HepG2 (cell line): ENCODE results near the gene SASH1. TPM values are rescaled to one million over a fixed set of nuclear protein-coding genes. Genes with fewer than 3 reads are reported as not detected.

ENCODE experiments used
- ATAC-seq: fragments of 200-7000 bp; cut with Tn5 transposase; 3 replicates; pipeline ENCODE4 v1.9.1; 2020; ENCODE audit warnings: mild to moderate bottlenecking, moderate library complexity
- BruUV-seq: library from RNA; stranded (reverse); fragments of 400-500 nt; replicated peaks from 2 replicates; lab custom pipeline; 2021; lab: Mats Ljungman, UMichigan
- CTCF ChIA-PET: fragments of 300-600 bp; formaldehyde crosslinking; extraction: SDS; loops from one replicate; lab custom pipeline; 2021; ENCODE audit warnings: low total read pairs, inconsistent platforms, low intra/inter-chr PET ratio; lab: Yijun Ruan, JAX
- POLR2A ChIA-PET: fragments of 350-600 bp; sonication (Branson Sonifier 250); formaldehyde crosslinking; loops from one replicate; lab custom pipeline; 2020; ENCODE audit warnings: antibody characterized with exemption, inconsistent platforms; lab: Yijun Ruan, JAX
- DNase-seq: peaks from one replicate; pipeline ENCODE4 v3.0.0-alpha.2; 2015; ENCODE audit warnings: low spot score
- FAIRE-seq: peaks from 3 replicates; lab custom pipeline; 2011; peaks lifted over from hg19 to GRCh38; lab: Jason Lieb, UNC
- H2AFZ ChIP-seq: one replicate; pipeline ENCODE4 v1.6.1; 2011; ENCODE audit warnings: low read length, inconsistent platforms
- H3K27ac ChIP-seq: fragments of 300-600 bp; 3 replicates; pipeline ENCODE4 v1.8.0; 2011; ENCODE audit warnings: mixed run types, mild to moderate bottlenecking, mixed read lengths, low read length, inconsistent platforms; ENCODE audit not compliant: insufficient read depth; ENCODE audit errors: extremely low read length
- H3K27me3 ChIP-seq, 2 experiments: fragments of 200-600 bp in 1 of 2; 2 replicates in 1 of 2; 3 replicates in 1 of 2; pipeline versions ENCODE4 v1.6.0 to v1.8.0; 2011; ENCODE audit warnings: low read length in 2 of 2, mild to moderate bottlenecking in 2 of 2, moderate library complexity in 2 of 2, inconsistent platforms in 1 of 2; ENCODE audit not compliant: insufficient read depth in 2 of 2, control insufficient read depth in 1 of 2
- H3K36me3 ChIP-seq, 2 experiments: fragments of 200-600 bp in 1 of 2; replicated peaks in 1 of 2; 2 replicates in 1 of 2; 3 replicates in 1 of 2; pipeline versions ENCODE4 v1.5.1 to v1.8.0; 2011; ENCODE audit warnings: low read length in 2 of 2, inconsistent platforms in 1 of 2; ENCODE audit not compliant: insufficient read depth in 2 of 2, control insufficient read depth in 1 of 2
- H3K4me1 ChIP-seq: 2 replicates; pipeline ENCODE4 v1.5.1; 2012; ENCODE audit warnings: low read length, inconsistent platforms; ENCODE audit not compliant: insufficient read depth
- H3K4me2 ChIP-seq: 2 replicates; pipeline ENCODE4 v1.6.0; 2011; ENCODE audit warnings: low read depth, low read length, inconsistent platforms
- H3K4me3 ChIP-seq, 3 experiments: fragments of 200-600 bp in 1 of 3; sonication (generic), shearing (Covaris generic) in 1 of 3; replicated peaks in 1 of 3; 2 replicates each; pipeline ENCODE4 v1.5.1; 2011 to 2016; ENCODE audit warnings: low read length in 3 of 3, inconsistent platforms in 2 of 3, low read depth in 2 of 3, mild to moderate bottlenecking in 2 of 3, control low read depth in 1 of 3, mixed read lengths in 1 of 3; ENCODE audit not compliant: insufficient read depth in 1 of 3
- H3K79me2 ChIP-seq: one replicate; pipeline ENCODE4 v1.6.1; 2011; ENCODE audit warnings: low read length, inconsistent platforms; ENCODE audit not compliant: insufficient read depth
- H3K9ac ChIP-seq: 2 replicates; pipeline ENCODE4 v1.6.0; 2011; ENCODE audit warnings: mild to moderate bottlenecking, low read depth, low read length, inconsistent platforms; ENCODE audit not compliant: insufficient read depth
- H3K9me3 ChIP-seq: 2 replicates; pipeline ENCODE4 v1.5.1; 2012; ENCODE audit warnings: mild to moderate bottlenecking, low read length
- H4K20me1 ChIP-seq: 2 replicates; pipeline ENCODE4 v1.6.0; 2011; ENCODE audit warnings: inconsistent platforms, mild to moderate bottlenecking, low read length, moderate library complexity; ENCODE audit not compliant: insufficient read depth
- ATF7 ChIP-seq, 2 experiments: fragments of 450-650 bp in 1 of 2; sonication (generic) in 1 of 2; formaldehyde crosslinking in 1 of 2; IDR thresholded peaks; 2 replicates each; pipeline versions ENCODE4 v1.4.0 to v1.6.1; 2016 to 2020; ENCODE audit warnings: antibody characterized with exemption in 1 of 2, mild to moderate bottlenecking in 1 of 2, missing genetic modification reagents in 1 of 2
- CEBPB ChIP-seq: IDR thresholded peaks from 2 replicates; pipeline ENCODE4 v1.6.1; 2011; ENCODE audit warnings: low read depth, low read length, improper control_type of control experiment, borderline replicate concordance
- DR1 ChIP-seq: sonication (generic); formaldehyde crosslinking; IDR thresholded peaks from 2 replicates; pipeline ENCODE4 v1.8.0; 2021; ENCODE audit warnings: mild to moderate bottlenecking, missing genetic modification reagents, inconsistent platforms
- HCFC1 ChIP-seq: fragments of 150-350 bp; IDR thresholded peaks from 2 replicates; pipeline ENCODE4 v1.6.1; 2014; ENCODE audit warnings: low read depth, low read length
- KLF9 ChIP-seq: IDR thresholded peaks from 2 replicates; pipeline ENCODE4 v1.6.1; 2016; ENCODE audit warnings: low read depth
- ZNF383 ChIP-seq: sonication (generic); formaldehyde crosslinking; IDR thresholded peaks from 2 replicates; pipeline ENCODE4 v1.4.0; 2020; ENCODE audit warnings: missing genetic modification reagents, mild to moderate bottlenecking, borderline replicate concordance
- WGBS: methylation state at CpG from one replicate; pipeline ENCODE4 v1.1.6; 2017; ENCODE audit warnings: low lambda C conversion rate; 5-methylcytosine and 5-hydroxymethylcytosine counted together
- in situ Hi-C: cut with HindIII; loops from 2 replicates; pipeline ENCODE4 v1.10.0; 2017; ENCODE audit warnings: low pct_unique_long_range_greater_than_20kb; ENCODE audit not compliant: extremely low pct_ligation_motif_present
- intact Hi-C: fragments of 100-400 bp; cut with micrococcal nuclease; formaldehyde crosslinking; loops from one replicate; pipeline ENCODE4 v1.10.0; 2022; ENCODE audit not compliant: unreplicated experiment
- polyA plus RNA-seq, 8 experiments: library from polyadenylated mRNA; depleted of rRNA in 3 of 8; stranded (reverse) in 7 of 8; unstranded in 1 of 8; fragments of >200 nt; fragmentation: Illumina TruSeq in 4 of 8; extraction: Trizol in 4 of 8; gene quantifications; 2 replicates each; pipeline versions ENCODE4 v1.2.1 to v1.2.3, GENCODE V29; 2011 to 2016; ENCODE audit warnings: low read depth in 4 of 8, missing spikeins in 1 of 8, mixed read lengths in 1 of 8; ENCODE audit not compliant: insufficient read depth in 1 of 8
- total RNA-seq, 5 experiments: library from RNA; depleted of rRNA; stranded (reverse); fragments of >200 nt; fragmentation: Illumina TruSeq; extraction: Trizol; gene quantifications; 2 replicates each; pipeline ENCODE4 v1.2.3, GENCODE V29; 2016; ENCODE audit warnings: low read depth in 1 of 5

Gene SASH1
- total and polyA plus RNA-seq, 2 of the 13 experiments (the other 11 are each of a cell fraction or from before 2014, with no cell fraction given): 7.5 to 8.2 TPM

DNA sequence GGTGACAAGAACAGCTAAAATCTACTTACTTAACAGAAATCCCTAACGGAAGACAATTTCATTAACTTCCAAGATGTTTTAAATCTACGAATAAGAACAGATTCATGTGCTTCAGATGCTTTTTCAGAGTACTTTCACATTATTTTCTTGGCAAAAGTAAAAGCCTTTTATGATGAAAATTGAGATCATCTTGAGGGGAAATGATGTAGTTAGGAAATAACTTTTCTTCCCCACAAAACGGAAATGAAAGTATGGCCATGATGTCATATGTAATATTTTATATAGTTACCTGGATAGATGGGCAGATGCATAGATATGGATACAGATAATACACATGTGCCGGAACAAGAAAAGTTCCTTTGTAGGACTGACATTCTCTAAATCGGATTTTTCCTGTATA lies 32.8 kb downstream of the SASH1 start:
- 95% methylated on average over 5 of the region's 5 CpGs for WGBS
- H3K9me3 ChIP-seq: no peaks in the 10 kb centered on the region
- no peak overlapping the region for H3K9ac ChIP-seq
- H4K20me1 ChIP-seq: no peaks in the 10 kb centered on the region
- no peak overlapping the region for H3K4me2 ChIP-seq
- H3K4me3 ChIP-seq: no peak overlapping the region
- TF ChIP-seq DR1 (CRISPR knock-in tag): no peak
- peak; percentile 48; the same call in 1 of the 2 replicates for TF ChIP-seq ATF7 (IDR thresholded peaks at IDR 0.05)
- TF ChIP-seq ATF7 (CRISPR knock-in tag; IDR thresholded peaks at IDR 0.05): no peak
- TF ChIP-seq ZNF383 (CRISPR knock-in tag): no peak
- intact Hi-C loops (no loop called here), in situ Hi-C loops (no loop called here)
- H3K27ac ChIP-seq: no peak overlapping the region
- H3K27me3 ChIP-seq: no peaks in the 10 kb centered on the region
- ATAC-seq (no peak), DNase-seq (no peak), FAIRE-seq (no peak)
- H2AFZ ChIP-seq: no peak overlapping the region
- CTCF ChIA-PET: no interaction called here
- no TSS peak for BruUV-seq
- H3K79me2 ChIP-seq: no peaks in the 10 kb centered on the region
- no peaks in the 10 kb centered on the region for H3K36me3 ChIP-seq
- POLR2A ChIA-PET: no interaction called here
- no peaks in the 10 kb centered on the region for H3K4me1 ChIP-seq

DNA sequence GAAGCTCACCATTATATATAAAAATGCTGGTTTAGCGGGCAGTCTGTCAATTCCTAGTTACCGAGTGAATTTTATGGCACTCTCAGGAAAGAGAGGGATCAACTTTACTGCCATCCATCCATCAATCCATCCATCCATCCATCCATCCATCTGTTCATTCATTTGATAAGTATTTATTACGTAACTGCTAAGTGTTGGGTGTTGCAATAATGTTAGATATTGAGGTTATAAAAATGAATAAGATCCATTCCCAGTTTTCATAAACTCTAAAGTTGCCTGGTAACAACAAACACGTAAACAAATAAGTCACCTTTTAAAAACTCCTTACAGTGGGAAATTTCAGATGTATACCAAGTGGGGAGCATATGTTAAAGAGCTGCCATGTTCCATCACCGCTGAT lies 36.8 kb downstream of the SASH1 start:
- in situ Hi-C loops: no loop called here
- ATAC-seq: no peak
- POLR2A ChIA-PET: no interaction called here
- no peaks in the 10 kb centered on the region for H3K79me2 ChIP-seq
- DNase-seq: no peak
- no peaks in the 10 kb centered on the region for H3K27me3 ChIP-seq
- no peaks in the 10 kb centered on the region for H4K20me1 ChIP-seq
- H3K9me3 ChIP-seq: no peaks in the 10 kb centered on the region
- no peak overlapping the region for H3K4me2 ChIP-seq
- H3K9ac ChIP-seq: no peak overlapping the region
- H3K36me3 ChIP-seq: no peaks in the 10 kb centered on the region
- TF ChIP-seq HCFC1: no peak
- TF ChIP-seq CEBPB: peak; percentile 86
- no peak for TF ChIP-seq KLF9 (CRISPR knock-in tag)
- no peak overlapping the region for H3K27ac ChIP-seq
- BruUV-seq: no TSS peak
- H3K4me3 ChIP-seq: no peak overlapping the region
- CTCF ChIA-PET: no interaction called here
- WGBS: 97% methylated on average over 5 of the region's 5 CpGs
- no peak overlapping the region for H2AFZ ChIP-seq
- no peak for FAIRE-seq
- H3K4me1 ChIP-seq: no peaks in the 10 kb centered on the region
- intact Hi-C loops: no loop called here
